ENCODE data around the gene TRIM40. TPM values are rescaled to one million over a fixed set of nuclear protein-coding genes. Genes with fewer than 3 reads are reported as not detected.

TRIM40 gene
- total RNA-seq, 2 donors from 2014 or later: not detected

DNA sequence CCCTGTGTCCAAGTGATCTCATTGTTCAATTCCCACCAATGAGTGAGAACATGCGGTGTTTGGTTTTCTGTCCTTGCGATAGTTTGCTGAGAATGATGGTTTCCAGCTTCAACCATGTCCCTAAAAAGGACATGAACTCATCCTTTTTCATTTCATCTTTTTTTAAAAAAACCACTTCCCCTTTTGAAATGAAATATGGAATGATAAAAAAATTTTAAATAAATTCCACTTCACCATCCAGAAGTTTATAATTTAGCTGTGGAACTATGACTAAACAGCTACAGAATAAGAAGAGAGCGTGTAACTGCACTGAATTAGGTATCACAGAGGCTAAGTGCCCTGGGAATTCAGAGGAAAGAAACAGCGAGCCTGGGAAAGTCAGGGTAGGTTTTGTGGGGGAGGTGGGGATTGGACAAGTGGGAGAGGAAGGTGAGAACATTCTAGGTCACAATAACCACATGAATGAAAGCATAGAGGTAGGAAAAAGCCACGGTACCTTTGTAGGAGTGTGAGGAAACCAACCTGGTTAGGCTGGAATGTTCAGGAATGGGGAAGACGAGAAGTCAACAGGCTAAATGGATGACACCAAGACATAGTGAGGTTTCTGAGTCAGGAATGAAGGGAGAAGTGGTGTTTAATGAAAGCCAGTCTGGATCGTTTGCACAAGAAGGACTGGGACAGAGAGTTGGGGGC is 14.1 kb downstream of the TRIM40 start:
- peak overlapping the region in 1 of 2 donors; percentile 1 for H3K27ac Mint-ChIP-seq
- H3K4me3 Mint-ChIP-seq: no peak overlapping the region
- peaks cover 0 to 6% of the 10 kb centered on the region in 2 donors for H3K4me1 Mint-ChIP-seq (ENCODE audit: low read depth in 2 of 2)
- H3K27me3 Mint-ChIP-seq: peaks cover 20 to 33% of the 10 kb centered on the region in 2 donors
- no peak for DNase-seq (ENCODE audit: low spot score)
- H3K36me3 Mint-ChIP-seq: no peaks in the 10 kb centered on the region
- H3K9me3 Mint-ChIP-seq: no peaks in the 10 kb centered on the region
- ATAC-seq: no peak

DNA sequence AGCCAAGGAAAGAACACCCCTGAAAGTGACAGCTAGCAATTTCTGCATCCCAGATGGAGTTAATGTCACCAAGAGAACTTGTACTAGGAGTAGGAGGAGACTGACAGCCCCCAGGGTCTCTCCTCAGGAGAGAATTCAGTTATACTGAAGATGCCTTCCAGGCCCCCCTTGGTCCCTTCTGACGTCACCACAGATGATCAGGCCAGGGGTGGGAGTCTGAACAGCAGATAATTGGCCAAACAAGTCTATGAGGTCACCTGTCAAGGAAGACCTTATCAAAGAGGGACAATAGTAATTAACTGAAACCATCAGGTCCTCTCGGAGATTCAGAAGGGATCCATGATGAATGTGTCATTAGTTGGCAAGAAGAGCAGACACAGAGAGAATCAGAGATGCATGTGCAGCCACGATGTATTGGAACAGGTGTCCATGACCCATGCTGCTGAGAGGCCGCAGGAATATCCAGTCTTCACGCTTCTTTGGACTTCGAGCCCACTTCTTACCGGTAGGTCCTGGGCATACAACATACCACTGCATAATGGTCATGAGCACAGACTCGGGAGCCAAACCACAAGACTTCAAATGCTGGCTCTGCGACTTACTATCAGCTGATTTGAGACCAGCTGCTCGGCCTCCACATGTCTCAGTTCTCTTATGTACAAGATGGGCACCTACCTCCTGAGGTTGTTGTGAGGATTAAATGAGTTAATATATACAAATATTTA is 14.9 kb downstream of the TRIM40 start:
- ATAC-seq: no peak
- no peak for DNase-seq (ENCODE audit: low spot score)
- Mint-ChIP-seq H3K36me3 (no peaks in the 10 kb centered on the region), H3K9me3 (no peaks in the 10 kb centered on the region), H3K27me3 (peaks cover 18 to 31% of the 10 kb centered on the region in 2 donors), H3K4me1 (ENCODE audit: low read depth in 2 of 2) (peaks cover 0 to 6% of the 10 kb centered on the region in 2 donors), H3K27ac (peak overlapping the region in 1 of 2 donors; percentile 25), H3K4me3 (no peak overlapping the region)

DNA sequence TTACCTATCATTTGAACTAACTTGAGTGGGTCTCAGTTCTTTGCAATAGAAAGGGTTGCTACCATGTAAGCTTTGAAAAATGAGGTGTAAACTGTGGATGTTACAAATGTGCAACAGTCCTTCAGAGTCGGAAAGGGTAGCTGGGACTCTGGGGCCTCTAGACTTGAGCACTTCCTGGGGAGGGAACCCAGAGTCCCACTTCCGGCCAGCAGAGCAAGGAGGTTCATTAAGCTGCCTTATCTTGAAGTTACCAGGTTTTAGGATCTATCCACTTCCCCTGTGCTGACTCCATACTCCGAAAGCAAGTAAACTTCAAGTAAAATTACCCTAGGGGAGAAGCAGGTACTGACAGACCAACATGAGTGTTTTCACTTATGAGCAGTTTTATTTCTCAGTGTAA is 15.6 kb downstream of the TRIM40 start:
- Mint-ChIP-seq H3K27me3 (peaks cover 22 to 27% of the 10 kb centered on the region in 2 donors), H3K27ac (peak overlapping the region in 1 of 2 donors; percentile 25), H3K4me1 (ENCODE audit: low read depth in 2 of 2) (peaks cover 0 to 6% of the 10 kb centered on the region in 2 donors), H3K4me3 (no peak overlapping the region), H3K9me3 (no peaks in the 10 kb centered on the region), H3K36me3 (no peaks in the 10 kb centered on the region)
- ATAC-seq (no peak), DNase-seq (ENCODE audit: low spot score) (no peak)

DNA sequence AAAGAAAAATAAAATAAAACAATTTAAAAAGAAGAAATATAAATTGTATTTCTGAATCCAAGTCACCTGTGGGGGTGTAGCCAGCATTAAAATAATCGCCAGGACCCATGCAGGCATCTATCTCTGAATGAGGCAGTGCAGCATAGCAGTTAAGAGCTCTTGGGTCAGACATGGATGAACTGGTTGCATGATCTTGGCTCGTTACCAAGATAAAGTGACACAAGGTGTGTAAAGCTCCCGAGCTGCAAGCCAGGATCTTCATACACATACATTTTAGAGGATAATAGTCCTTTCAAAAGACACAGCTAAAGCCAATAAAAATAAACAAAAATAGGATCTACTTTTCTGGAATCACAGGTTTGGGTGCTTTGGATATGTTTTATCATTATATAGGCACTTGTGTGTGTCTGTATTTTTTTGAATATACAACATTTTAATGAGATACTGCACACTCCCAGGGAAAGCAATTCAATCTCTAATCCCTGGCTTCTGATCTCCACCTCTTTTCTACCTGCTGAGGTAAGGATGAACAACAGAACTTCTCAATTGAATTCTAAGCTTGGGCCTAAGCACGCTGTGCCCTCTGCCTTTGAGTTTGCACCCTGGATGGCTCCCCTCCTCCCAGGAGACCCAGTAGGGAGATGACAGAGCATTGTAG is 16.2 kb downstream of the TRIM40 start:
- Mint-ChIP-seq H3K27ac (no peak overlapping the region), H3K36me3 (no peaks in the 10 kb centered on the region), H3K27me3 (peaks cover 22 to 24% of the 10 kb centered on the region in 2 donors), H3K4me3 (no peak overlapping the region), H3K9me3 (no peaks in the 10 kb centered on the region), H3K4me1 (ENCODE audit: low read depth in 2 of 2) (peaks cover 0 to 6% of the 10 kb centered on the region in 2 donors)
- no peak for ATAC-seq
- DNase-seq (ENCODE audit: low spot score): no peak

DNA sequence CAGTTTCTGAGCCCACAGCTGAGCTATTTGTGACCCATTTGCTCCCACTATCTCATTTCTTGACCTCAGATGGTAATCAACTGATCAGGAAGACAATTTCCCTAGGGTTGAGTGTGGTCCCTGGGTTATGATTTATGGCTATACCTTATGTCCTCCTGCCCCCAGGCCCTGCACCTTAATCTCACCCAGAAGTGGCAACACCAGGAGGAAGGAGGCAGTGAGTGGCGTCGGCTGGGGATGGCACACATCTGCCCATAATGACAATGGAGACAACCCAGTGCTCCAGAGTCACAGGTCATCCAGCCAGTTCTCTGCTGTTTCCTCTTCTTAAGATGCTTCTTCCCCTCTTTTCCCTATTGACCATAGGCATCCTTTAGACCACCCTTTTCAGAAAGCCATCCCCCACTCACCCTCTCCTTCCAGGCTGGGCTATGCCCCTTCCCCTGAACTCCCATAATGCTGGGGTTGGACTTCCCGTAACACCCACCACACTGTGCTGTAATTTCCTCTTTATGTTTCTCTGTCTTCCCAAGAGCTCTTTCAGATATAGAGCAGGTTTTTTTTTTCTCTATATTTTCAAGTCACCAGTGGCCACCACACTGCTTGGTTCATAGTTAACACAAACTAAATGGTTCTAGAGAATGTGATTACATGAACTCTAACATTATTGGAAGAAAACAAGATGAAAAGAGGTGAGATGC is 17.1 kb downstream of the TRIM40 start:
- no peak overlapping the region for H3K27ac Mint-ChIP-seq
- peaks cover 20% of the 10 kb centered on the region in 2 donors for H3K27me3 Mint-ChIP-seq
- H3K4me1 Mint-ChIP-seq (ENCODE audit: low read depth in 2 of 2): peaks cover 0 to 3% of the 10 kb centered on the region in 2 donors

DNA sequence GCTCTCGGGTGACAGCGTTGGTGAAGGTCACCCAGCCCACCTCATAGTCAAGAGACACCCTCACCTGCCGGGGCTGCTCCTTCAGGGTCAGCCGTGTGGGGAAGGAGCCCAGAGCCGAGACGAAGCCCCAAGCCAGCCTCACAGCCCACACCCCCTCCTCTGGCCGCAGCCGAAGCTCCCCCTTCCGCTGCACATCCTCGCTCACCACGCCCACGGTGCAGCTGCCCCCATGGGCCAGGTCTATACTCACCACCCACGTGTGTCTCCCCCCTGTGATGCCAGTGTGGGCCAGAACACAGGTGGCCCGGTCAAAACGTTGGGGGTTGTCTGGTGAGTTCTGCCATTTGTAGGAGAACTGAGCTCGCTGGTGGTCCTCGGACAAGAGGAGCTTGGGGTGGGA is 18.1 kb downstream of the TRIM40 start:
- Mint-ChIP-seq H3K36me3 (no peaks in the 10 kb centered on the region), H3K27me3 (peaks cover 26% of the 10 kb centered on the region in 2 donors)

More for the DNA sequence above, 17.1 kb downstream of the TRIM40 start:
- ATAC-seq (no peak), DNase-seq (ENCODE audit: low spot score) (no peak)
- Mint-ChIP-seq H3K9me3 (no peaks in the 10 kb centered on the region), H3K36me3 (no peaks in the 10 kb centered on the region), H3K4me3 (no peak overlapping the region)

DNA sequence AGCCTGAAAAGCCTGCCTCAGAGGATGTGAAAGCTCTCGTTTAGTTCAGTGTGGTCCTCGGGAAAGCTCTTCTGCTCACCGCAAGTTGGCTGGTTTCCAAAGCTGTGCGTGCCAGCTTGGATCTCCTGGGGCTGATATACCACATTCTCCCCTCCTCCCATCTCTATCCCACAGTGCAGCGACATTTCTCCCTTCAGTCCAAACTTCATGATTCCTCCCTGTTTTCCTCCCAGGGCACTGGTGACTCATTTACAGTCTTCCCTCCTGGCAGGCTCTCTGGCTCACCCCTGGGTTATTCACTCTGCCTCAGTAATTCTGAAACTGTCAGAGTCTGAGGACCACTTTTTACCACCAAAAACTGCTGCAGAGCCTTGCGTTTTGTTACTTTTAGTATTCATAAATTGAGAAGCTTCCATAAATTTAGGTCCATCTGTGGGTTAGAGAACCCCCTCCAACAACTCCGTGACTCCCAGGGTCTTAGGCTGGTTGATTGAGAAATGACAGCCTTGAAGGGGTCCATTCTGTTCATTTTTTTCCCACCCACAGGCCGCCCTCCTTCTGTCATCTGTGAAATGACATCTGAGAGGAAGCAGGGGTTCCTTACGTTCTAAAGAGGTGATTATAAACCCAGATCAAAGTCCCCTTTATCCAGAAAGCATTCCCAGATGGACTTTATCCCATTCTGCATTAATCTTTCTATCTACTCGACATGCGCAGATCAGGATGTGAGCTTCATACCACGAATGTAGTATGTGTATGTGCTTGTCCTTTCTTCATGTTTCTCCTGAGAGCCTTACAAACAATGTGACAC is 19.0 kb downstream of the TRIM40 start:
- no peak for ATAC-seq
- H3K9me3 Mint-ChIP-seq: no peaks in the 10 kb centered on the region
- DNase-seq (ENCODE audit: low spot score): no peak
- no peak overlapping the region for H3K27ac Mint-ChIP-seq
- peaks cover 28 to 29% of the 10 kb centered on the region in 2 donors for H3K27me3 Mint-ChIP-seq
- peaks cover 0 to 3% of the 10 kb centered on the region in 2 donors for H3K4me1 Mint-ChIP-seq (ENCODE audit: low read depth in 2 of 2)
- H3K4me3 Mint-ChIP-seq: no peak overlapping the region
- H3K36me3 Mint-ChIP-seq: no peaks in the 10 kb centered on the region

More for the DNA sequence above, 18.1 kb downstream of the TRIM40 start:
- Mint-ChIP-seq H3K27ac (no peak overlapping the region), H3K4me1 (ENCODE audit: low read depth in 2 of 2) (peaks cover 0 to 3% of the 10 kb centered on the region in 2 donors), H3K9me3 (no peaks in the 10 kb centered on the region), H3K4me3 (no peak overlapping the region)
- ATAC-seq: peak in 1 of 2 donors; percentile 51
- no peak for DNase-seq (ENCODE audit: low spot score)

DNA sequence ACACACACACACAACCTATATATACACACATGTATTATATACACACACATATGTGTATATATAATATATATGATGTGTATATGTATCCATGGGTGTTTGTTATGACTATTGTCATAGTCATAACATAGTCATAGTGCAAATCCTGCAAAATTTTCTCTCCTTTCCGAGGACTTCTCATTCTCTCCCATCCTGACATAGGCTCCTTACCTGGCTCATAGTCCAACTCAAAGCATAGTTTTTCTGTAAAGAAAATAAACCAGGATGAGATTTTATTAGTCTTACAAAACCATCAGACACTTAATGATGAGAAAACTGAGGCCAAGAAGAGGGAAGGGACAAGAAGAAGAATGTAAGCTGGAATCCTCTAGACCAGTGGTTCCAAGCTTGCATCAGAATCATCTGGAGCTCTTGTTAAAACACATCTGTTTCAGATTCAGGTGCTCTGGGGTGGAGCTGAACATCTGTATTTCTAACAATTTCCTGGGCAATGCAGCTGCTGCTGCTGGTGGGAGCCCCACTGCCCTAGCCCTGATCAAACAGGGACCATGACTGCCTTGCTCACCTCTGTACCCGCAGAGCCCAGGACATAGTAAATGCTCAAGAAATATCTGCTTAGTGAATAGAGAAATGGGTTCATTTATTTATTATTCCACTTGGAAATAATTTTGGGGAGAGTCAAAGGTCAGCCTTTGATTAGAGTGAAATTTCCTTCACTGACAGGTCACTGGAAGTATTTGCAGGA is 19.8 kb downstream of the TRIM40 start:
- Mint-ChIP-seq H3K4me1 (ENCODE audit: low read depth in 2 of 2) (peaks cover 0 to 3% of the 10 kb centered on the region in 2 donors), H3K27ac (no peak overlapping the region), H3K9me3 (no peaks in the 10 kb centered on the region), H3K4me3 (no peak overlapping the region), H3K36me3 (no peaks in the 10 kb centered on the region), H3K27me3 (peaks cover 20 to 23% of the 10 kb centered on the region in 2 donors)
- ATAC-seq: no peak
- DNase-seq (ENCODE audit: low spot score): no peak

DNA sequence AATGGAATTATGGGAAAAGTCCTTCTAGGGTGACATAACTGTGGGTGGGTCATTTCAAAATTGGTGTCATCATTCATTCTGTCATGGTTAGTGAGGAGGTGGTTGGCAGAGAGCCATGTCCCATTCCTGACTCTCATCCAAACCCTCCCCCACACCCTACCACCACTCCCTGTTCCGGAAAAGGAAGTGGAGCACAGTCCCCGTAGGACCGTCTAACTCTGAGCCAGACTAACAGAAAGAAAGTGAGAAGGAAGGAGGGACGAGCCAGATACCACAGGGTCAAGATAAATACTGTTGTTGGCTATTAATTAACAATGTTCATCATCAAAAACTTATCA is 20.3 kb downstream of the TRIM40 start:
- peaks cover 0 to 3% of the 10 kb centered on the region in 2 donors for H3K4me1 Mint-ChIP-seq (ENCODE audit: low read depth in 2 of 2)
- H3K9me3 Mint-ChIP-seq: no peaks in the 10 kb centered on the region
- no peak for DNase-seq (ENCODE audit: low spot score)
- no peaks in the 10 kb centered on the region for H3K36me3 Mint-ChIP-seq
- H3K27me3 Mint-ChIP-seq: peaks cover 19 to 23% of the 10 kb centered on the region in 2 donors
- no peak overlapping the region for H3K4me3 Mint-ChIP-seq
- H3K27ac Mint-ChIP-seq: no peak overlapping the region
- no peak for ATAC-seq

DNA sequence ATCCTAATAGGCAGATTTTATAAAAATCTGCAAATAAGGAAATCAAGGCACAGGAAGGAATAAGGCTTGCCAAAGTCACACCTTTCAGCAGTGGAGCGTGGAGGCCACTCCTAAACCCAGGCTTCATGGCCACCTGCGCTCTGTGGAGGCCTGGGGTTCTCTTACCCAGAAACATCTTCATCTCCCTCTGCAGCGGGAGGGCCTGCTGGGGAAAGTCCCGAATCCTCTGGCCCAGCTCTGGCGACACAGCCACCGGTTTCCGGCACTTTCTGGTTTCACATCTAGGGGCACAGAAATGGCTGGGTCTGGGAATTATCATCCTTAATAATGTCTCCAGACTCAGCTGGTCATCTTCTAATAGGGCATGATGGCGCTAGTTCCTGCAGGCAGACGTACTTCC is 20.8 kb downstream of the TRIM40 start:
- H3K27ac Mint-ChIP-seq: no peak overlapping the region
- H3K36me3 Mint-ChIP-seq: no peaks in the 10 kb centered on the region
- H3K9me3 Mint-ChIP-seq: no peaks in the 10 kb centered on the region
- no peak for ATAC-seq
- no peak for DNase-seq (ENCODE audit: low spot score)
- no peak overlapping the region for H3K4me3 Mint-ChIP-seq
- peaks cover 19 to 23% of the 10 kb centered on the region in 2 donors for H3K27me3 Mint-ChIP-seq
- H3K4me1 Mint-ChIP-seq (ENCODE audit: low read depth in 2 of 2): peaks cover 0 to under 1% of the 10 kb centered on the region in 2 donors

DNA sequence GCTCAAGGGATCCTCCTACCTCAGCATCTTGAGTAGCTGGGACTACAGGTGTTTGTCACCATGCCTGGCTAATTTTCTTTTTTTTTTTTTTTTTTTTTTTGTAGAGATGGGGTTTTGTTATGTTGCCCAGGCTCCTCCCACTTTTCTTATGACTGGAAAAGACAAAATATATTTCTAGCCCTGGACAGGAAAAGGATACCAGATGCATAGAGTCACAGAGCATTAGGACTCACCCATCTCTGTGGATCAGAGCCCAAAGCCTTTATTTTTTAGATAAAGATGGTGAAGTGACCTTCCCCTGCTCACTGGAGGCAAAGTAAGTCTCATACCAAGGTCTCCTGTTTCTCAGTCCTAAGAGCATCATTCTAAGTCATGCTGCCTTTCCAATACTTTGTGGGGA is 21.6 kb downstream of the TRIM40 start:
- Mint-ChIP-seq H3K4me3 (no peak overlapping the region), H3K4me1 (ENCODE audit: low read depth in 2 of 2) (no peaks in the 10 kb centered on the region), H3K27me3 (peaks cover 19 to 23% of the 10 kb centered on the region in 2 donors), H3K9me3 (no peaks in the 10 kb centered on the region), H3K27ac (no peak overlapping the region), H3K36me3 (no peaks in the 10 kb centered on the region)
- no peak for DNase-seq (ENCODE audit: low spot score)
- no peak for ATAC-seq

DNA sequence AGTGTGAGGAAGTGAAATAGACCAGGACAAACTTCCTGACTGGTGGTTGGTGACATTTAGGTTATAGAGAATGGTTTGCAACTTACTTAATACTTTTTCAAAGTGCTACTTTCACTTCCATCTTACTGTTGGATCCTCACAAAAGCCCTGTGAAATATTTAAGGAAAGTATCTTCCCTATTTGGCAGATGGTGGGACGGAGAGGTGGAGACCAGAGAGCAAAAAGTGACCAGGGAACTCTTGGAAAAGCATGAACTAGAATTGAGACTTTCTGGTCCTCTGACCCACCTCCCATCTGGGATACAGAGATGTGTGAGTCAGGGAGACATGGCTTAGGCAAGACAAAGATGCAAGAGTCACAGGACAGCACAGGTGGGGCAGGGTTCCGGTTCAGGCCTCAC is 22.1 kb downstream of the TRIM40 start:
- H3K27me3 Mint-ChIP-seq: peaks cover 19 to 23% of the 10 kb centered on the region in 2 donors
- no peak overlapping the region for H3K27ac Mint-ChIP-seq
- H3K4me3 Mint-ChIP-seq: no peak overlapping the region

More for the DNA sequence above, 22.1 kb downstream of the TRIM40 start:
- no peak for ATAC-seq
- DNase-seq (ENCODE audit: low spot score): no peak
- no peaks in the 10 kb centered on the region for H3K4me1 Mint-ChIP-seq (ENCODE audit: low read depth in 2 of 2)
- no peaks in the 10 kb centered on the region for H3K9me3 Mint-ChIP-seq
- no peaks in the 10 kb centered on the region for H3K36me3 Mint-ChIP-seq

Measured in natural killer cell treated with Interleukin-12 subunit alpha and Interleukin-12 subunit beta and Interleukin-15 and Interleukin-18, amount 100 ng/mL, for 72 hours (primary cell).